OCI-LY7 (cell line): ENCODE results near the gene PPP1R16B.

Experiments used
- EZH2phosphoT487 ChIP-seq: fragments of 200-600 bp; sonication (generic); IDR thresholded peaks from 2 replicates; pipeline ENCODE4 v1.6.1; 2018; ENCODE audit warnings: low read depth, borderline replicate concordance, mild to moderate bottlenecking, mixed run types, antibody characterized with exemption, low read length, moderate library complexity, mixed read lengths
- TF ChIP-seq, protein P1 (sequence below): fragments of 200-600 bp; sonication (generic); conservative IDR thresholded peaks from 2 replicates; pipeline ENCODE4 v1.5.1; 2014; ENCODE audit warnings: mild to moderate bottlenecking, antibody characterized with exemption, low read length, moderate library complexity, mixed read lengths

DNA sequence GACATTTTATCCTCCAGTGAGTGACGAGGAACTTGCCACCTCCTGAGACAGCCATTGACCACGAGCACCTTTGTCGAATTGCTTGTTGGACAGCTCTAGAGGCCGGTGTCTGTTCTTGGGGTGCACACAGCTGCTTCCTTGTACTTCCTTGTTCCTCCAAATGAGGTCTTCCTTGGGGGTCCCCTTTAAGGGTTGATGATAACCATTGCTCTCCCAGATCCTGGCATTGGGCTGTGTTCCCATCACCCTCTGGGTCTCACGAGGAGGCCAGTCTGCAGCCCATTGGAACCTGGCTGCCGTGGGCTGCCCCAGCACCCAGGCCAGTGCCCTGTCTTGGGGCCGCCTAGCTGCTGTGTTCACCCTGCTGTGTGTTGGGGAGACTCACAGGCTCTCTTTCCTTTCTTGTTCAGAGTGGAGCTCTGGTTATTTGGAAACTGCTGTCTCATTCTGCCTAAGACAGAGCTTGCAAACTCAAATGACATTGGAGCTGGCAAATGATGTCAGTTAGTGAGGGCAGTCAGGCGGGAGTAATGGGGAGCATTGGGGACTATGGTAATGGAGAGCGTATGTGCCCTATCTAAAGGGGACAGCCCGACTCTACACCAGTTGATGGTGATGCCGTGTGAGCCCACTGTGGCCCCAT is 25.7 kb downstream of the PPP1R16B start:
- TF ChIP-seq, protein P1, sequence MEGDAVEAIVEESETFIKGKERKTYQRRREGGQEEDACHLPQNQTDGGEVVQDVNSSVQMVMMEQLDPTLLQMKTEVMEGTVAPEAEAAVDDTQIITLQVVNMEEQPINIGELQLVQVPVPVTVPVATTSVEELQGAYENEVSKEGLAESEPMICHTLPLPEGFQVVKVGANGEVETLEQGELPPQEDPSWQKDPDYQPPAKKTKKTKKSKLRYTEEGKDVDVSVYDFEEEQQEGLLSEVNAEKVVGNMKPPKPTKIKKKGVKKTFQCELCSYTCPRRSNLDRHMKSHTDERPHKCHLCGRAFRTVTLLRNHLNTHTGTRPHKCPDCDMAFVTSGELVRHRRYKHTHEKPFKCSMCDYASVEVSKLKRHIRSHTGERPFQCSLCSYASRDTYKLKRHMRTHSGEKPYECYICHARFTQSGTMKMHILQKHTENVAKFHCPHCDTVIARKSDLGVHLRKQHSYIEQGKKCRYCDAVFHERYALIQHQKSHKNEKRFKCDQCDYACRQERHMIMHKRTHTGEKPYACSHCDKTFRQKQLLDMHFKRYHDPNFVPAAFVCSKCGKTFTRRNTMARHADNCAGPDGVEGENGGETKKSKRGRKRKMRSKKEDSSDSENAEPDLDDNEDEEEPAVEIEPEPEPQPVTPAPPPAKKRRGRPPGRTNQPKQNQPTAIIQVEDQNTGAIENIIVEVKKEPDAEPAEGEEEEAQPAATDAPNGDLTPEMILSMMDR, result no peak
- TF ChIP-seq EZH2phosphoT487, result no peak
